H1 (cell line): ENCODE data around the gene NBL1. TPM values are rescaled to one million over a fixed set of nuclear protein-coding genes. Genes with fewer than 3 reads are reported as not detected.

Experiments
- CBX5 ChIP-seq: fragments of 300-800, 300-1000 bp; sonication (generic); IDR thresholded peaks from 2 replicates; pipeline ENCODE4 v1.7.1; 2016; ENCODE audit warnings: antibody characterized with exemption, low read length, low read depth
- HDAC6 ChIP-seq: IDR thresholded peaks from one replicate; pipeline ENCODE4 v1.7.1; 2012; ENCODE audit warnings: low read depth, mild to moderate bottlenecking, inconsistent platforms, low read length, moderate library complexity
- JUND ChIP-seq: IDR thresholded peaks from 2 replicates; pipeline ENCODE4 v1.6.1; 2011; ENCODE audit warnings: mild to moderate bottlenecking, improper control_type of control experiment, low read length
- SAP30 ChIP-seq: fragments of 300-600 bp; sonication (generic); IDR thresholded peaks from 2 replicates; pipeline ENCODE4 v1.7.1; 2012; ENCODE audit warnings: low read length, moderate library complexity, mild to moderate bottlenecking, inconsistent platforms; ENCODE audit not compliant: insufficient read depth, insufficient replicate concordance
- SIRT6 ChIP-seq: IDR thresholded peaks from one replicate; pipeline ENCODE4 v1.7.1; 2012; ENCODE audit warnings: low read length, inconsistent platforms
- SIX5 ChIP-seq: IDR thresholded peaks from 2 replicates; pipeline ENCODE4 v1.6.1; 2011; ENCODE audit warnings: mild to moderate bottlenecking, low read depth, low read length
- SUZ12 ChIP-seq: fragments of 200-600 bp; sonication (generic); IDR thresholded peaks from 2 replicates; pipeline ENCODE4 v1.6.1; 2012; ENCODE audit warnings: mild to moderate bottlenecking, inconsistent platforms, low read length, moderate library complexity, mixed read lengths
- polyA plus RNA-seq, 7 experiments: library from polyadenylated mRNA; depleted of rRNA in 3 of 7; stranded (reverse) in 5 of 7; unstranded in 2 of 7; fragments of >200 nt in 5 of 7; fragments of 200-250 nt in 2 of 7; gene quantifications; 1 replicate in 5 of 7; 2 replicates in 1 of 7; 4 replicates in 1 of 7; pipeline versions ENCODE4 v1.2.1 to v1.2.3, GENCODE V29; 2011 to 2013; ENCODE audit warnings: missing spikeins in 2 of 7, mixed read lengths in 2 of 7
- total RNA-seq: library from RNA; stranded (reverse); fragmentation: NEBNext Ultra II Directional; extraction: Animal tissue kit (Norgen Biotek cat#: 25700); gene quantifications from 2 replicates; pipeline ENCODE4 v1.2.1, GENCODE V29; 2021
- TF ChIP-seq, protein P1 (sequence below): IDR thresholded peaks from 2 replicates; pipeline ENCODE4 v1.6.1; 2012; ENCODE audit warnings: inconsistent platforms

The NBL1 gene
- total and polyA plus RNA-seq, 2 of the 8 experiments (the other 6 are each of a cell fraction or from before 2014, with no cell fraction given) = 8.7 to 9.7 TPM

DNA sequence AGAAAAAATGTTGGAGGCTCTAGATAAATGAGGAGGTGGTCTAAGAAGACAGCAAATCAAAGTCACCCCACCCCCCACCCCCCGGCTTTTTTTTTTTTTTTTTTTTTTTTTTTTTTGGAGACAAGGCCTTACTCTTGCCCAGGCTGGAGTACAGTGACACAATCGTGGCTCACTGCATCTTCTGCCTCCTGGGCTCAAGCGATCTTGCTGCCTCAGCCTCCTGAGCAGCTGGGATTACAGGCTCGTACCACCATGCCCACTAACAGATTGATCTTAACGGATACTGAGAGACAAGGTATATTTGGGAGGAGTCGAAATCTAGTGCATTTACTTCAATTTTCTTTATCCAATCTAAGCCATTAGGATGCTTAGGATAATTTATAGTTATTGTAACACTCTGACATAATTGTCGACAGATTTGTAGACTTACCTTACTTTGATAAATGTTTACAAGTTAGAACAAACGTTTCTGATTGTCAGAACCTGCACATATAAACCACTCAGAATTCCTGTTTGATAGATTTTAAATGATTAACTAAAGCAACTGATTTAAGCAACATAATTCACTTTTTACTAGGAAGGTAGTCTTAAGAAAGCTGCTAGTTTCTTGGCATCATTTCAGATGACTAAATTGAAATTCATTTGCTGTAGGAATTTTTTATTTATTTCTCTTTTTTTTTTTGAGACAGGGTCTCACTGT lies 33.7 kb upstream of the NBL1 start (continued):
- TF ChIP-seq HDAC6 (no peak), SAP30 (no peak), SIRT6 (no peak), CBX5 (no peak), SIX5 (no peak), SUZ12 (no peak), JUND (no peak)
- TF ChIP-seq, protein P1, sequence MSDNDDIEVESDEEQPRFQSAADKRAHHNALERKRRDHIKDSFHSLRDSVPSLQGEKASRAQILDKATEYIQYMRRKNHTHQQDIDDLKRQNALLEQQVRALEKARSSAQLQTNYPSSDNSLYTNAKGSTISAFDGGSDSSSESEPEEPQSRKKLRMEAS = no peak
